ENCODE data around the gene FADS2.

The FADS2 gene

DNA sequence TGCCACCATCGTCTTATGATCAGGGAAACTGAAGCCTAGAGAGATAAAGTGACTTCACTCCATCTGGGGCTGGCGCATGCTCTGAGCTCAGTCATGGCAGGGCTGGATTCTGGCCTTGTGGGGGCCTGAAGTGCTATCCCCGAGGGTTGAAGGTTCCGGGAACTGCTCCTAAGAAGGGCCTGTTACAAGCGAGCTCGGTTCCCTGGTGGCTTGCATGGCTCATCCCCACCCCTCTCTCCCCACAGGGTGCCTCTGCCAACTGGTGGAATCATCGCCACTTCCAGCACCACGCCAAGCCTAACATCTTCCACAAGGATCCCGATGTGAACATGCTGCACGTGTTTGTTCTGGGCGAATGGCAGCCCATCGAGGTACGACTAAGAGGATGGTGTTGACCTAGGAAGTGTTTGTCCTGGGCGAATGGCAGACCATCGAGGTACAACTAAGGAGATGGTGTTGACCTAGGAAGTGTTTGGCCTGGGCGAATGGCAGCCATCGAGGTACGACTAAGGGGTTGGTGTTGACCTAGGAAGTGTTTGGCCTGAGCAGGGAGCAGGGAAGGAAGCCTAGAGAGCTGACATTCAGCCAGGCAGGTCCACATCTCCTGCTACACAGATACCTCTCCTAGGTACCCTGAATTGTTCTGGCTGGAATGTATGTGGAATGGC is 19.9 kb downstream of the FADS2 start:
- DNase-seq: no peak

DNA sequence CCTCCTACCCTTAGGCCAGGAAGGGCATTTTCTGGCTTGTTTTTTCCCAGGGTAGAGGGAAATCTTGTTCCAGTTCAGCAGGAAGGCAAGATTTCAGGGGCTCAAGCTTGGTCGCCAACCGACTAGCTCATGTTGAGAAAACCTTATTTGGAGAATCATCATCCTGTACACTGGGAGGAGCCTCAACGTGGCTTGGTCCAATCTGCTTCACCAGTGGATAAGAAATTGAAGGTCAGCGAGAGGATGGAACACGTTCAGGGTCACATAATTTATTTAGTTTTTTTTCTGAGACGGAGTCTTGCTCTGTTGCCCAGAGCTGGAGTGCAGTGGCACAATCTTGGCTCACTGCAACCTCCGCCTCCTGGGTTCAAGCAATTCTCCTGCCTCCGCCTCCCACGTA is 20.5 kb downstream of the FADS2 start:
- no peak for DNase-seq

DNA sequence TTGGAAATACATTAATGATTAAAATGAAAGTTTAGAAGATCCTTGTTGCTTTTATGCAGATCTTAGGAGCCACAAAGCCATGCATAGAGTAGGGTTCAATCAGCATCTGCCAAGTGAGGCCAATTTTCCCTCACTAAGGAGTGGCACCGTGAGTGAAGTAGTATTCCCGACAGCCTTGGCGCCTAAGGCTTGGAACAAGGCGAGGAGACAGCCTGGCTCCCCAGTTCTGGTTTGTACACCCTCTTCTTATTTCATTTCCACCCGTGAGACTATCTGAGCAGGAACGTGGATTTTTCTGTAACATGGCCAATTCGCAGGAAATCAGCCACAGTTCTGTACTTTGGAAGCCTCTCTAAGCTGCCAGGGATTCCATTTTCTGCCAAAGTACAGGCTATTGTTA is 22.6 kb downstream of the FADS2 start:
- DNase-seq: no peak

DNA sequence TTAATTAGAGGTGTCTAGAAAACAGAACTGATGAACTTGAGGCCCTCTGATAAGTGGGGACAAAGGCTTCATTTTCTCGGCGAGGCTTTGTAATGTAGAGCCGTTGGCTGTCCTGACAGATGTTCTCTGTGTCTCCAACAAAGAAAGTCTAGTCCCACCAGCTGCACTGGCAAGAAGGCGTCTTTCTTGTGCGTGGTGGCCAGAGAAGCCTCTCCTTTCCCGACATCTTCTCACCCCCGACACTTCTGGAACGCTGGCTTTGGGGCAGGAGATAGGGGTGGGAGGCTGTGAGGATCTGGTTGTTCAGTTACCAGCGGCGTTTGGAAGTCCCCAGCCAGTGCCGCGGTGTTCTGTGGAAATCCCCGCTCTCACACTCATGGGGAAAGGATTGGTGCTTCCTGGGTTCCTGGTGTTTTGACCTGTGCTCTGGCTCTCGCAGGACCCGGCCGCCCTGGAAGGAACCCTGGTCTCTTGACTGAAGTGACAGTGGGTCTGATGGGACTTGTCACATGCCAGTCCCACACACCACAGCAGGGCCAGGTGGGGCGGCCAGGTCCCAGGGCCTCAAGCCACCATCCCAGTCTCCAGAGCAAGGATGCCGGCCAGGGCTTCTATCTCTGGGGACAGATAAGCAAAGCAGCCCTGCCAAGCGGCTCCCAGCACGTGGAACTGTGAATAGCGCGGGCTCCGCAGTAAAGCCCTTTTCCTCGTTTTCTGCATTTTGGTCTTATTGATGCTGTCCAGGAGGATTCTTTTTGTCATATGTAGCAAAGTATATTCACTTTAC is 23.2 kb downstream of the FADS2 start:
- DNase-seq: no peak

DNA sequence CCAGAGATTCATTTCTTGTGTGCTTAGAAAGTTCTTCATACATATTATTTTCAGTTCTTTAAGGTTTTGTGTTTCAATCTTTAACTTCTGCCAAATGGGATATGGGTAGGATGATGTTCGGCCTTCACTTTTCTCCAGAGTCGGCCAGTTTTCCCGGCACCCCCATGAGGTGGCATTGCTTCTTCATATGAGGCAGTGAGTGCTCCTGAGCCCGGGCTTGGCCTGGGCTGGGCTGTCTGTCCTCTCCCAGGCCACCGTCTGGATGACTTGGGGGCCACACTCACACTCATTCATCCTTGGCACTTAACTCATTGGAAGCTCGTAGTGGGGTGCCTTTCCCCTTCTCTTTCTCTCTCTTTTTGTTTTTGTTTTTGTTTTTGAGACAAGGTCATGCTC is 23.8 kb downstream of the FADS2 start:
- DNase-seq: no peak

DNA sequence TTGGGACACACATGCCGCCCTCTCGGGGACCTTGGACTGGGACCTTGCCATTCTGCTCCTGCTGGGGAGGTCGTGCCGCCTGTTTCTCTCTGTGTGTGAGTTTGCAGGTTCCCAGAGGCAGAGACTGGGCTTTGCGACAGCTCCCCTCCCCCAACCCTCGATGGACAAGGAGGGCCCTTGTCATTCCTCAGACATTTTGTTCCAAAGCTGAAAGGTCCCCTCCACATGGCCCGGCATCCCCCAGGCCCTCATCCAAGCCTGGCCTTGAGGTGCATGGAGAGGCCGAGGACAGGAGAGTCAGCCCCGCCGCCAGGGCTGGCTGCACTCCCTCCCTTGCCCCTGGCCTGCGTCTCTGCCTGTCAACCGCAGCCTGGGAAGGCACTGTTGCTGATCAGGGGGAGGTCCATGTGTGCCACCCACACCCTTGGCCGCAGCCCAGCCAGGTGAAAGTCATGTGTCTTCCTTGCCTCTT is 25.6 kb downstream of the FADS2 start:
- DNase-seq: no peak

DNA sequence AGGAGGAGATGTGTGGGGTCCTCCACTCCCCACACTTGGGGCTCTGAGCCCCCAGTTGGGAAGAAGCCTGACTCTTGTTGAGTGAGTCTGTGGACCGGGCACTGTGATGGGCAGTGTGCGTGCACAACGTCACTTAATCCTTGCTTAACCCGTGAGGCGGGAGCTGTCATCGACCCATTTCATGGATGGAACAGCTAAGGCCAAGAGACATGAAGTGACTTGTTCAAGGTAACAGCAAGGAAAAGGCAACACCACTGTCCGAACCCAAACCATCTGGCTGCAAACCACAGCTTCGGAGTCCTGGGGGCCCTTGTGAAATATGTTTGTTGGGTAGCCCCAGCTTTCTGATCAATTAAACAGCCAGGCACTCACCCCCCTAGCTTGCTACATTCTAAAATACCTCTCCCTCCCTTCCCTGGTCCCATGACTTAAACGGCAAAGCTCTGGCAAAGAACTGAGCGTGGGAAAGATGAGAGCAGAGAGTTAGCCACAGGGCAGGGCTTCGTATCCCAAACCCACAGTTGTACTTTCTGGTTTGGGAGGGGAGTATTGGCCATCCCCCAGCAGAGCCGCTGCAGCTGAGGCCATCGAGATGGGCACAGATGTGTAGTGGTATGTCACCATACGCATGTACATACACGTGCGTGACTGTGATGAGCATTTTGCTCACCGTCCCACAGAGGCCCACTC is 26.3 kb downstream of the FADS2 start:
- DNase-seq: no peak

DNA sequence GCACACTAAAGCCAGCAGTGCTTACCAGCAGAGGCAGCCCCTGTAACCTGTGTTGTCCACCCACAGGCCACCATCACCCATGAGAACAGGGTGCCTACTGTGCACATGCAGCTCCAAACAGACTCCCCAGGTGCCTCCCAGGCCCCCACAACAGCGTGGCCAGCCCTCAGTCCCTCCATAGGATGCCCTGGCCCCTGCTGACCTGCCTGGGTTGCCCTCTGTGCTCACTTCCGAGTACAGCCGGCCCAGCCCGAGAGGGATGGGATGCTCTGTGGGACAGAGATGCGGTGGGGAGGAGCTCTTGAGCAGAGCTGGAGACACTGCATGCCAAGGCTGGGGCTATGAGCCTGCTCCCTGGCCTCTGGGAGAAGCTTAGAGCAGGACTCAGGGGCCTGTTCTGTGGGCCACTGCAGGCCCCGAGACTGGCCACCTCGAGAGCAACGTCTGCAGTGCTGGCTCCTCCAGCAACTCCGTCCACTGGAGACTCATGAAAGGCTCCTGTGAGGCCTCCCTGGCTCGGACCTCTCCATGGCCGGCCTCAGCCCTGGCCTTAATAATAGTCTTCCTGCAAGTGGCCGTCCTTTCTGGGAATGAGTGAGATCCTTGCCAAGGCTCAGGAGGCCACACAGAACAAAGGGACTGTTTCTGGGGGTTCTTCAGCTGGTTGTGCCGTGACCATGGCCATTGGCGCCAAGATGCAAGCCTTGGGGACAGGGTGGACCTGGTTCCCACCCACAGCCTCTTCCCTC is 27.0 kb downstream of the FADS2 start:
- DNase-seq: no peak

DNA sequence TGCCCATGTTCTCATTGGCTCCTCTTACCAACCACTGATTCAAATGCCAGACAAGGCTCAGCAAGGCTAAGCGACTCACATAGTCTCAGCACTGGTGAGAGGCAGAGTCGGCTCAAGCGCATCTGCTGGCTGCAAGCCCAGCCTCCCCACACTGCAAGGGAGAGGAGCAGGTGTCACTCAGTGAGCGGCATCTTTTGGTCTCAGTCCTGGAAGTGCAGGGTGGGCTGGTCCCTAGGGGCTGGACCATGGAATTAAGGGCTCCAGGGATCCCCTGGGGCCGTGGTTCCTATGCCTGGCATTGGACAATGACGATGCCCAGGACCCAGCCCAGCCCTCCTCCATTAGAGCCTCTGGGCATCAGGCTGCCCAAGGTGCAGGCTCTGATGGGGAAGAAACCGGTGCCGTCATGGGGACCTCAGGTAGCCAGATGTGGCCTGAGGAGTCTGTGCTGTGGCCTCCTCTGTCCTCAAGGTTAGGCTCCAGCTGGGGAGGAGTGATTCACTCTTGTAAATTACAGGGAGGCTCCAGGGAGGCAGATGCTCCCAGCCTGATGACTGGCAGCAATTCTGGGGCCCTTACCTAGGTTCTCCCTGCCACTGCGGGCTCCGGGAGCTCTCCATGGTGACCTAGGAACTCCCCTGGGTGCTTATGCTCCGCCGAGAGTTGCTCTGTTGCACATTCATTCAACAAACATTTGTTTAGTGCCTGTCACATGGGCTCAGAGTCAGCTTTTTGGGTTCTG is 28.0 kb downstream of the FADS2 start:
- DNase-seq: no peak

DNA sequence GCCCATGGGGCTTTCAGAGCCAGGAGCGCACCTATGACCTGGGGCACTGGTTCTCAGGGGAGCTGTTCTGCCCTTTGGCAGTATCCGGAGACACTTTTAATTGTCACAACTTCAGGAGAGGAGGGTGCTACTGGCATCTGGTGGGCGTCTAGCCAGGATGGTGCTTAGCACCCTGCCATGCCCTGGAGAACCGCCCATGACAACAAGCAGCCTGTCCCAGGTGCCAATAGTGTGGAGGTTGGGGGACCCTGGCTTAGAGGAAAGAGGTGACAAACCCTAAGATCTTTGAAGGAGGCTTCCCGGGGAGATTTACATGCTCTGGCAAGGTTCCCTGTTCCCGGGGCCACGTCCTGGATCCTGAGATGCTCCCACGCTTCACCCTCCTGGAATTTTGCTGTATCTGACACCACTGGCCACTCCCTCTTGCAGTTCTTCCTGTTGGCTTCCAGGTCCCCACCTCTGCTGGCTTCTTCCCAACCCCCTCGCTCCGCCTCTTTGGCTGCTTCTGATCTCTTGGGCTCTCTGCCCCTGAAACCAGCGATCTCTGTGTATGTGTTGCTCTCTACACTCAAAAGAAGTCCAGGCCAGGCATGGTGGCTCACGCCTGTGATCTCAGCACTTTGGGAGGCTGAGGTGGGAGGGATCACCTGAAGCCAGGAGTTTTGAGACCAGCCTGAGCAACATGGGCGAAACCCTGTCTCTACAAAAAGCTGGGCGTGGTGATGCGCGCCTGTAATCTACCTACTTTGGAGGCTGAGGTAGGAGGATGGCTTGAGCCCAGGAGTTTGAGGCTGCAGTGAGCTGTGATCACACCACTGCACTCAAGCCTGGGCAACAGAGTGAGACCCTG is 32.2 kb downstream of the FADS2 start:
- no peak for DNase-seq

DNA sequence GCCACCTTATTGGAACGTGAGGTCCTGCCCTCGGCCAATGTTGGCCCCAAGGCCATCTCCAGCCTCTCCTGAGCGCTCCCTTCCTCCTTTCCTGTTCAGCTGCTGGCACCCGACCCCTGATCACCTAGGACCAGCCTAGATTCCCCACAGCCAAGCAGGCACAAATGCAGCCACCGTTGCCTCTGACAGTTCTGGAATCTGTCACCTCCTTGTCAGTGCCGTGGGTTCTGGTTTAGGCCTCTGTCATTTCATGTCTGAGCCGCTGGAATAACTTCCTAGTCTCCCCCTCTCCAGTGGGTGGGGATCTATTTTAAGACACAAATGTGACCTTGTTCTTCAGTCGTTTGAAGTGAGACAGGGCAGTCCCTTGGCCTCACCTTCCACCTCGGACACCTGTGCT is 33.5 kb downstream of the FADS2 start:
- DNase-seq: no peak

DNA sequence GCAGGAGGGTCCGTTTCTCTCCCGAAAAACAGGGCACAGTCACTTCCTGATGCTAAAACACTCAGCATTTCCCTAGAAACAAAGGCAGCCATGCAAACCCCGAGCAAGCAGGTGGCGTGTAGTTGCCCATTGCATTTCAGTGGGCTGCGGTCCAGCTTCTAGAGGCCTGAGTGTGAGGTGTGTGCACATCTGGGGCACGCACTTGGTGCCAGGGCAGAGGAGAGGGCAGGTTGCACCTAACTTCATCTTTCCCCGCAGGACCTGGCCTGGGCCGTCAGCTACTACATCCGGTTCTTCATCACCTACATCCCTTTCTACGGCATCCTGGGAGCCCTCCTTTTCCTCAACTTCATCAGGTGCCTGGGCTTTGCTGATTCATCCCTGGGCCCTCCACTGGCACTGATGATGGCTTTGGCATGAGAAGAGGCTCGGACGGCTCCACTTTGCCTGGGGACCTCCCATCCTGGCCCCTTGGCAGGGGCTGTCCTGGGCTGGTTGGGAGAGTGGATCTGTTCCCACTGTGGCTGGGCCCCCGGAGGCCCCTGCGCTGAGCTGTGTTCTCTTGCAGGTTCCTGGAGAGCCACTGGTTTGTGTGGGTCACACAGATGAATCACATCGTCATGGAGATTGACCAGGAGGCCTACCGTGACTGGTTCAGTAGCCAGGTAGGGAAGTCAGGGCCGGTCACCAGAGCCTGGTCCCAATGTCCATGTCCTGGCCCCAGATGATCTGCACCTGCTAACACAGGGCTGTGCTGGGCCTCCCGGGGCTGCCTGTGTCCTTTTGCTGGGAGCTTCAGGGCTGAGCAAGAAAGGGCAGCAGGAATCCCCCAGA is 34.8 kb downstream of the FADS2 start:
- no peak for DNase-seq

DNA sequence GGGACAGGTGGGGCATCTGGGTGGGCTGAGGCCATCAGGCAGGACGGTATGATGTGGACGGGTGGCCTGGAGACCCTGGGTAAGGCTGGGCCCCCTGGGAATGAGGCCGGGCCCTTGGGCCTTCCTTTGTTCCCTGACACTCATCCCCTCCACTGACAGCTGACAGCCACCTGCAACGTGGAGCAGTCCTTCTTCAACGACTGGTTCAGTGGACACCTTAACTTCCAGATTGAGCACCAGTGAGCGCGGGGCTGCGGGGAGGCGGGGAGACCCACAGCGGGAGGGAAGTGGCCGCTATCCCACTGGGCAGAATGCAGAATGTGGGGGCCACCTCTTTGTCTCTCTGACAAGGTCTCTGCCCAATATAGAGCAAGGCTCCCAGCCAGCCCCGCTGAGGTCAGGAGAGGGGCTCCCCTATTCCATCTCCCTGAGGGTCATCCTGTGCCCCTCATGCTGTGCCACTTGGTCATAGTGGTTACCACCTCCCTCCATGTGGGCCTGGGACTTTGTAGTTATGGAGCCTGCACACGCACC is 35.5 kb downstream of the FADS2 start:
- DNase-seq: no peak

DNA sequence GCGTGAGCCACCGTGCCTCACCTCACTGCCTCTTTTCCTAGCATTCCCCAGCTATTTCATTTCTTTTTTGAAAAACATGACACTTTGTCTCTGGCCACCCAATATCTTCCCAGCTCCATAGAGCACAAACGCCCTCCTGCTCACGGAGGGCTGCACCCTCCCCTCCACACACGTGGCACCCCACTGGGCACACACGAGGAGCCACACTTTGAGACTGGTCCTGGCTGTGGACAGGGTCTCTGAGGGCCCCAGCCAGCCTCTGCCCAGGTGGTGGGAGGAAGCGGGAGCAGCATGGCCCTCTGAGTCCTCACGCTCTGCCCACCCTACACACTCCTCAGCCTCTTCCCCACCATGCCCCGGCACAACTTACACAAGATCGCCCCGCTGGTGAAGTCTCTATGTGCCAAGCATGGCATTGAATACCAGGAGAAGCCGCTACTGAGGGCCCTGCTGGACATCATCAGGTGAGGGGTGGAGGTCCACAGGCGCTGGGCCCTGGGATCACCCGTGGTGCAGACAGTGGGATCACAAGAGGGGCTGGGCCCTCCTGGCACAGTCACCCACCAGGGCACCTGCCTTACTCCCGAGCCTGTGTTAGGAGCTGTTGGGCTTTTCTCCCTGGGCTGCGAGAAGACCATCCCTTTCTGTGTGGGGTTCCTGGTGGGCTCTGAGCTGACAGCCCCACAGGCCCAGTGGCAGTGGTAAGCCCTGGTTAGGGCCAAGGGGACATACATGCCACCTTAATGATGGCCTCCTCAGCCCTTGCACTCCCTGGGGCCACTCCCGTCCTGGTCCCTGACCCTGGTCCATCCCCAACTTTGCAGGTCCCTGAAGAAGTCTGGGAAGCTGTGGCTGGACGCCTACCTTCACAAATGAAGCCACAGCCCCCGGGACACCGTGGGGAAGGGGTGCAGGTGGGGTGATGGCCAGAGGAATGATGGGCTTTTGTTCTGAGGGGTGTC is 37.0 kb downstream of the FADS2 start:
- no peak for DNase-seq

DNA sequence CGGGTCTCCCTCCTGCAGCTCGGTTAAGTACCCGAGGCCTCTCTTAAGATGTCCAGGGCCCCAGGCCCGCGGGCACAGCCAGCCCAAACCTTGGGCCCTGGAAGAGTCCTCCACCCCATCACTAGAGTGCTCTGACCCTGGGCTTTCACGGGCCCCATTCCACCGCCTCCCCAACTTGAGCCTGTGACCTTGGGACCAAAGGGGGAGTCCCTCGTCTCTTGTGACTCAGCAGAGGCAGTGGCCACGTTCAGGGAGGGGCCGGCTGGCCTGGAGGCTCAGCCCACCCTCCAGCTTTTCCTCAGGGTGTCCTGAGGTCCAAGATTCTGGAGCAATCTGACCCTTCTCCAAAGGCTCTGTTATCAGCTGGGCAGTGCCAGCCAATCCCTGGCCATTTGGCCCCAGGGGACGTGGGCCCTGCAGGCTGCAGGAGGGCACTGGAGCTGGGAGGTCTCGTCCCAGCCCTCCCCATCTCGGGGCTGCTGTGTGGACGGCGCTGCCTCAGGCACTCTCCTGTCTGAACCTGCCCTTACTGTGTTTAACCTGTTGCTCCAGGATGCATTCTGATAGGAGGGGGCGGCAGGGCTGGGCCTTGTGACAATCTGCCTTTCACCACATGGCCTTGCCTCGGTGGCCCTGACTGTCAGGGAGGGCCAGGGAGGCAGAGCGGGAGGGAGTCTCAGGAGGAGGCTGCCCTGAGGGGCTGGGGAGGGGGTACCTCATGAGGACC is 38.3 kb downstream of the FADS2 start:
- no peak for DNase-seq

DNA sequence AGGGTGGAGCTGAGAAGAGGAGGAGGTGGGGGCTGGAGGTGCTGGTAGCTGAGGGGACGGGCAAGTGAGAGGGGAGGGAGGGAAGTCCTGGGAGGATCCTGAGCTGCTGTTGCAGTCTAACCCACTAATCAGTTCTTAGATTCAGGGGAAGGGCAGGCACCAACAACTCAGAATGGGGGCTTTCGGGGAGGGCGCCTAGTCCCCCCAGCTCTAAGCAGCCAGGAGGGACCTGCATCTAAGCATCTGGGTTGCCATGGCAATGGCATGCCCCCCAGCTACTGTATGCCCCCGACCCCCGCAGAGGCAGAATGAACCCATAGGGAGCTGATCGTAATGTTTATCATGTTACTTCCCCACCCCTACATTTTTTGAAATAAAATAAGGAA is 38.9 kb downstream of the FADS2 start:
- no peak for DNase-seq

DNA sequence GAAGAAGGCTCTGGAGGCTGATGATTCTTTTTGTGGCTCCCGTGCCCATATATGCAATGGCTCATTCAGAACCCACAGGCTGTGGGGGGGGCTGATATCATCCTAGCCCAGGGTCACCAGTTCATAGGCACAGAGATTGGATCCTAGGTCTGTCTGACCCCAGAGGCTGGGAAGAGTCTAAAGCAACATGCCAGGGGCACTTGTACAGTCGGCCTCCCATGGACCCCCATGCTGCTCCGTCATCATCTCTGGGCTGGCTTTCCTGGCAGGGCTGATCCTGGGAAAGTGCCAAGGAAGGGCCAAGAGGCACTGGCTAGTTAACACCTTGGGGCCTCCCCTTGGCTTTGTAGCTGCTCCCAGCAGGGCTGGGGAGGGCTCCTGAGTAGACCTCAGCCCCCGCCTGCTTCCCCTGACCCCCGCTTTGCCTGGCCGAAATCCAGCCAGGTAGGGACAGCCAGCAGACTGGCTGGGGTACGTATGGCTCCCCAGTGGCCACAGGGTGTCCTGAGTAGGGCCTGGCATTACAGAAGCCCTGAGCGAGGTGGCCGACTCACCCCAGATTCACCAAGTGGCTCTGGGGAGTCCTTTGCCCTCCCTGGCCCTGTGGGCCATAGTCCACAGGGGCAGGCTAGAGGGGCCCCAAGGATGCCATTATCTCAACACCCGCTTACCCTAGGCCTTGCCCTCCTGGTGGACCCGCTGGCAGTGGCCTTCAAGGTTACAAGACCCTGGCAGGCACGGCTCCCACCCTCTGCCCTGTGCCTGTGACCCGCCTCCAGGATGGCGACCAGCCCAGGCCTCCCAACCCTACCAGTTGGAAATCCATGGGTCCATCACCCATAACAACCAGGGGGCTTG is 40.7 kb downstream of the FADS2 start:
- DNase-seq: no peak

All from fibroblast of skin of abdomen (primary cell).